HG02798 (cell line): Measurements from ENCODE around the gene OR2H2.

Experiments used
- ATAC-seq: cut with Tn5 transposase; IDR thresholded peaks from one replicate; pipeline ENCODE4 v1.9.1; 2021; ENCODE audit warnings: mild to moderate bottlenecking; ENCODE audit not compliant: unreplicated experiment, poor library complexity

Gene OR2H2

GRCh38 chr6:29627755-29628418, 43.0 kb downstream of the OR2H2 start:
- no peak for ATAC-seq

GRCh38 chr6:29628419-29629281, 43.7 kb downstream of the OR2H2 start:
- no peak for ATAC-seq

GRCh38 chr6:29629571-29629970, 44.6 kb downstream of the OR2H2 start:
- no peak for ATAC-seq

GRCh38 chr6:29630315-29630714, 45.4 kb downstream of the OR2H2 start:
- no peak for ATAC-seq

GRCh38 chr6:29631209-29631810, 46.4 kb downstream of the OR2H2 start:
- no peak for ATAC-seq

- ATAC-seq, result peak; percentile 31
Observed at GRCh38 chr6:29631860-29632731, 47.2 kb downstream of the OR2H2 start.

- peak; percentile 87 for ATAC-seq
Observed at GRCh38 chr6:29632789-29633533, 48.0 kb downstream of the OR2H2 start, which contains the start of gene GABBR1. Gene GABBR1, minus strand, starts transcription at chr6:29633183. Its CDS starts 798 bp downstream, at chr6:29632385.

GRCh38 chr6:29633534-29633905, 48.6 kb downstream of the OR2H2 start:
- ATAC-seq, result no peak

GRCh38 chr6:29637247-29637646, 52.3 kb downstream of the OR2H2 start:
- no peak for ATAC-seq
